ENCODE results near the gene USP40.

DNA sequence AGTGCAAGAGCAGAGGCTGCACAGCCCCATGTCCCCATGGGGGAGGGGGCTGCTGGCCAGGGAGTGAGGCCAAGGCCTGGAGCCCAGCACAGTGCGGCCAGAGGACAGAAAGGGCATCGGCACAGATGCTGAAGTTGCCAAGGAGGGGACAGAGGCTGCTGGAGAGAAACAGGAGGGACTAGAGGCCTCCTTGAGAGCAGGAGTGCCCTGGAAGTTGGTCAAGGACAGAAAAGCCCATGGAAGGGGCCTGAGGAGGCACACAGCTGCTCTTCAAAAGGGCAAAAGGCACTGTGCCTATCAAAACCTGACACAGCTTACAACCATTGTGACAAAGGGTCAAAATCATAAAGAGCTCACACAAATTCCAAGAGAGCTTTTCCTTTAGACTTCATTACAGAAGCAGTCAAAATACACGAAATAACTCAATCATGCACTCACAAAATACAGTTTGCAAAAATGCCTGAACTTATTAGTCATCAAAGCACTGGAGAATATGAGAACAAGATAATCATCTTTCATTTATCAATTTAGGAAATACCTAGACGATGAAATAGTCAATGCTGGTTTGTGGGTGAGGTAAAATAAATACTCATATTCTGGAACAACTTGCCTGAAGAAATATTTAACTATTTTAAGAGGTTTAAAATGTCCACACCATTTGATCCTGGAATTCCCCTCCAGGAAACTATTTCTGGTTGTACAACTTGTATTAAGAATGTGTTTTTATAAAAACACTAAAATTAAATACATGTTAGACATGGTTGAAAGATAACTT, 79.6 kb downstream of the USP40 start:
- no peak for TF ChIP-seq POLR2A (IDR thresholded peaks at IDR 0.05)
- TF ChIP-seq, protein P1, sequence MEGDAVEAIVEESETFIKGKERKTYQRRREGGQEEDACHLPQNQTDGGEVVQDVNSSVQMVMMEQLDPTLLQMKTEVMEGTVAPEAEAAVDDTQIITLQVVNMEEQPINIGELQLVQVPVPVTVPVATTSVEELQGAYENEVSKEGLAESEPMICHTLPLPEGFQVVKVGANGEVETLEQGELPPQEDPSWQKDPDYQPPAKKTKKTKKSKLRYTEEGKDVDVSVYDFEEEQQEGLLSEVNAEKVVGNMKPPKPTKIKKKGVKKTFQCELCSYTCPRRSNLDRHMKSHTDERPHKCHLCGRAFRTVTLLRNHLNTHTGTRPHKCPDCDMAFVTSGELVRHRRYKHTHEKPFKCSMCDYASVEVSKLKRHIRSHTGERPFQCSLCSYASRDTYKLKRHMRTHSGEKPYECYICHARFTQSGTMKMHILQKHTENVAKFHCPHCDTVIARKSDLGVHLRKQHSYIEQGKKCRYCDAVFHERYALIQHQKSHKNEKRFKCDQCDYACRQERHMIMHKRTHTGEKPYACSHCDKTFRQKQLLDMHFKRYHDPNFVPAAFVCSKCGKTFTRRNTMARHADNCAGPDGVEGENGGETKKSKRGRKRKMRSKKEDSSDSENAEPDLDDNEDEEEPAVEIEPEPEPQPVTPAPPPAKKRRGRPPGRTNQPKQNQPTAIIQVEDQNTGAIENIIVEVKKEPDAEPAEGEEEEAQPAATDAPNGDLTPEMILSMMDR (IDR thresholded peaks at IDR 0.05): no peak

All from thyroid gland (tissue), 4 donors.